ENCODE data around the gene ZNF646. TPM values are rescaled to one million over a fixed set of nuclear protein-coding genes. Genes with fewer than 3 reads are reported as not detected.

ZNF646 gene
- total and polyA plus RNA-seq, 8 donors: 3.9 to 12.6 (median 7.0) TPM

DNA sequence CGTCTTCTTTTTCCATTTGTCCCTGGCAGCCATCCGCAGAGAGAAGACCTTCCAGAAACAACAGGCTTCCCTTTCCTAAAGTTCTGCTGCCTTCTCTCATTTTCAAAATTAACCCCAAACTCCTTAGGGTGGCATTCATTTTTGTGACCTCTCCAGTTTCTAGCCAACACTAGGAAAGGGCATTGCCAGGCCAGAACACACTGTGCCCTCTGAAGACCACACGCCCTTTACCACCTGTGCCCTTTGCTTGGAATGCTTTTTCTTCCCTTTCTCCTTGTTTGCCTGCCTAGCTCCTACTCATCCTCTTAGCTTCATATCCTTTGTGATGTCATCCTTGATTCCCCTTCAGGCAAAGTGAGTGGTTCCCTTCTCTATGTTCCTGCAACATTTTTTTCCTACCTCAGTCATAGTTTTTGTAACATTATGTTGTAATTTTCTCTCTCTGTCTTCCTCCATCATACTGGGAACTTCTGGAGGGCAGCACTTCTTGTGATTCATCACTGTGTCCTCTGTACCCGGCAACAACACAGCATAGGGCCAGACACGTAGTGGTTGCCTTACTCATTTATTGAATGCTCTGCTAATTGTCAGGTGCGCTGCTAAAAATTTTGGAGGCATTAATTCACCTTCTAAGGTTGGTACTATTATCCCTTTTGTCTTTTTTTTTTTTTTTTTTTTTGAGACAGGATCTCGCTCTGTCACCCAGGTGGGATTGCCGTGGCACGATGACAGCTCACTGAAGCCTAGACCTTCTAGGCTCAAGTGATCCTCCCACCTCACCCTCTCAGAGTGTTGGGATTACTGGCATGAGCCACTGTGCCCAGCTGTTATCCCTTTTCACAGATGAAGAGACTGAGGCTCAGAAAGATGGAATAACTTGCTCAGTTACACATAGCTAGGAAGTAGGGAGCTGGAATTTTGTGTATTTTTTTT, 44.3 kb downstream of the ZNF646 start:
- intact Hi-C loops (cut with DNase I): no loop called here
- Histone ChIP-seq H3K9me3 (no peaks in the 10 kb centered on the region), H3K27me3 (no peaks in the 10 kb centered on the region), H3K36me3 (peaks cover 0 to 26% (median 11%) of the 10 kb centered on the region in 3 donors), H3K27ac (peak overlapping the region; percentile 95 to 99 (median 98)), H3K4me3 (peak overlapping the region; percentile 65 to 69 (median 69)), H3K4me1 (peaks cover 17 to 27% (median 21%) of the 10 kb centered on the region in 3 donors)
- FAIRE-seq (no peak), DNase-seq (peak in 3 of 6 donors; percentile 26 to 52 (median 27)), ATAC-seq (peak in 1 of 4 donors; percentile 5)
- WGBS, 2 donors: 43 to 52% methylated on average over 9 of the region's 9 CpGs
- TF ChIP-seq, protein P1, sequence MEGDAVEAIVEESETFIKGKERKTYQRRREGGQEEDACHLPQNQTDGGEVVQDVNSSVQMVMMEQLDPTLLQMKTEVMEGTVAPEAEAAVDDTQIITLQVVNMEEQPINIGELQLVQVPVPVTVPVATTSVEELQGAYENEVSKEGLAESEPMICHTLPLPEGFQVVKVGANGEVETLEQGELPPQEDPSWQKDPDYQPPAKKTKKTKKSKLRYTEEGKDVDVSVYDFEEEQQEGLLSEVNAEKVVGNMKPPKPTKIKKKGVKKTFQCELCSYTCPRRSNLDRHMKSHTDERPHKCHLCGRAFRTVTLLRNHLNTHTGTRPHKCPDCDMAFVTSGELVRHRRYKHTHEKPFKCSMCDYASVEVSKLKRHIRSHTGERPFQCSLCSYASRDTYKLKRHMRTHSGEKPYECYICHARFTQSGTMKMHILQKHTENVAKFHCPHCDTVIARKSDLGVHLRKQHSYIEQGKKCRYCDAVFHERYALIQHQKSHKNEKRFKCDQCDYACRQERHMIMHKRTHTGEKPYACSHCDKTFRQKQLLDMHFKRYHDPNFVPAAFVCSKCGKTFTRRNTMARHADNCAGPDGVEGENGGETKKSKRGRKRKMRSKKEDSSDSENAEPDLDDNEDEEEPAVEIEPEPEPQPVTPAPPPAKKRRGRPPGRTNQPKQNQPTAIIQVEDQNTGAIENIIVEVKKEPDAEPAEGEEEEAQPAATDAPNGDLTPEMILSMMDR (IDR thresholded peaks at IDR 0.05): no peak

DNA sequence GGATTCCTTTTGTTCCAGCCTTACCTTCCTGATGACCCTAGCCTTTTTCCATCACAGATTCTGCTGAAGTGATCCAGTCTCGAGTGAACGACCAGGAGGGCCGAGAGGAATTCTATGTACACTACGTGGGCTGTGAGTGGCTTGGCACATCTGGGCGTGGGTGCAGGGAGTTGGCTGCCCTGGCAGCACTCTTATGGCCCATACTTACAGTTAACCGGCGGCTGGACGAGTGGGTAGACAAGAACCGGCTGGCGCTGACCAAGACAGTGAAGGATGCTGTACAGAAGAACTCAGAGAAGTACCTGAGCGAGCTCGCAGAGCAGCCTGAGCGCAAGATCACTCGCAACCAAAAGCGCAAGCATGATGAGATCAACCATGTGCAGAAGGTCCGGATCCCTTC, 45.9 kb downstream of the ZNF646 start:
- Histone ChIP-seq H3K27ac (no peak overlapping the region), H3K27me3 (no peaks in the 10 kb centered on the region), H3K4me1 (peaks cover 11 to 15% (median 15%) of the 10 kb centered on the region in 3 donors), H3K9me3 (no peaks in the 10 kb centered on the region), H3K36me3 (peaks cover 0 to 26% (median 11%) of the 10 kb centered on the region in 3 donors), H3K4me3 (no peak overlapping the region)
- ATAC-seq (no peak), DNase-seq (peak in 3 of 6 donors; percentile 18 to 65 (median 24)), FAIRE-seq (no peak)
- intact Hi-C loops (cut with DNase I): no loop called here
- WGBS, 2 donors: 89 to 96% methylated on average over 16 of the region's 16 CpGs
- TF ChIP-seq, protein P1 (IDR thresholded peaks at IDR 0.05): no peak

- no peak for ATAC-seq
Measured at GRCh38 chr16:31125844-31126243, 51.6 kb downstream of the ZNF646 start.

GRCh38 chr16:31127182-31127581, 53.0 kb downstream of the ZNF646 start:
- peak in 2 of 6 donors; percentile 6 to 27 for DNase-seq
- peaks cover 45 to 50% (median 47%) of the 10 kb centered on the region in 3 donors for H3K4me1 ChIP-seq

More at GRCh38 chr16:31125844-31126243, 51.6 kb downstream of the ZNF646 start:
- Histone ChIP-seq H3K4me3 (no peak overlapping the region), H3K4me1 (peaks cover 32 to 39% (median 35%) of the 10 kb centered on the region in 3 donors), H3K27ac (no peak overlapping the region), H3K27me3 (no peaks in the 10 kb centered on the region), H3K36me3 (peaks cover 0 to 16% (median 0%) of the 10 kb centered on the region in 3 donors), H3K9me3 (no peaks in the 10 kb centered on the region)
- WGBS, 2 donors: 96% methylated on average over 3 of the region's 3 CpGs
- DNase-seq (no peak), FAIRE-seq (no peak)
- intact Hi-C loops (cut with DNase I): no loop called here
- TF ChIP-seq, protein P1 (IDR thresholded peaks at IDR 0.05): no peak

More at GRCh38 chr16:31127182-31127581, 53.0 kb downstream of the ZNF646 start:
- ATAC-seq (no peak), FAIRE-seq (no peak)
- WGBS, 2 donors: 92 to 93% methylated on average over 13 of the region's 13 CpGs
- peaks cover 0 to 8% (median 0%) of the 10 kb centered on the region in 3 donors for H3K36me3 ChIP-seq
- no peak overlapping the region for H3K4me3 ChIP-seq
- H3K27me3 ChIP-seq: no peaks in the 10 kb centered on the region
- TF ChIP-seq, protein P1 (IDR thresholded peaks at IDR 0.05): no peak
- no peaks in the 10 kb centered on the region for H3K9me3 ChIP-seq
- H3K27ac ChIP-seq: peak overlapping the region; percentile 16 to 96 (median 90)
- intact Hi-C loops (cut with DNase I): no loop called here
